Thyroid gland (tissue), 4 donors: ENCODE data around the gene MYADML2. TPM values are rescaled to one million over a fixed set of nuclear protein-coding genes. Genes with fewer than 3 reads are reported as not detected.

Source experiments
- DNase-seq, 2 donors: peaks; one replicate each; pipeline ENCODE4 v3.0.0-alpha.2; 2019
- H3K27ac ChIP-seq, 3 donors: fragments of 200-600 bp; sonication (generic); 1 replicate in 2 of 3; 2 replicates in 1 of 3; pipeline ENCODE4 v1.5.1; 2016 to 2019; ENCODE audit warnings: mild to moderate bottlenecking in 1 of 3, moderate library complexity in 1 of 3
- H3K27me3 ChIP-seq: fragments of 200-600 bp; sonication (generic); one replicate; pipeline ENCODE4 v1.5.1; 2019
- H3K36me3 ChIP-seq, 2 donors: fragments of 200-600 bp; sonication (generic); one replicate each; pipeline ENCODE4 v1.5.1; 2016 to 2019
- H3K4me1 ChIP-seq, 2 donors: fragments of 200-600 bp; sonication (generic); one replicate each; pipeline ENCODE4 v1.5.1; 2017 to 2019
- H3K4me3 ChIP-seq, 3 donors: fragments of 200-600 bp; sonication (generic); replicated peaks in 1 of 3; 1 replicate in 2 of 3; 2 replicates in 1 of 3; pipeline ENCODE4 v1.5.1; 2016; ENCODE audit warnings: mild to moderate bottlenecking in 1 of 3
- H3K9me3 ChIP-seq: fragments of 200-600 bp; sonication (generic); one replicate; pipeline ENCODE4 v1.5.1; 2017
- CTCF ChIP-seq, 6 experiments: fragments of 200-600 bp in 3 of 6; fragments of 450-650 bp in 3 of 6; sonication (generic) in 3 of 6; IDR thresholded peaks; one replicate each; pipeline ENCODE4 v1.5.1; 2016 to 2019; ENCODE audit warnings: antibody characterized with exemption in 6 of 6, mild to moderate bottlenecking in 2 of 6, inconsistent platforms in 1 of 6, moderate library complexity in 1 of 6
- POLR2A ChIP-seq, 2 donors: fragments of 450-650 bp; IDR thresholded peaks; one replicate each; pipeline ENCODE4 v1.6.1; 2017; ENCODE audit warnings: antibody characterized with exemption in 2 of 2, mild to moderate bottlenecking in 2 of 2, moderate library complexity in 1 of 2
- WGBS, 2 donors: methylation state at CpG; one replicate each; pipeline ENCODE4 v1.1.5; 2017; 5-methylcytosine and 5-hydroxymethylcytosine counted together
- intact Hi-C: fragments of 100-400 bp; cut with DNase I; formaldehyde crosslinking; loops from one replicate; pipeline ENCODE4 v1.15.1; 2023
- total RNA-seq, 4 donors: library from RNA; depleted of rRNA; stranded (reverse); fragments of >200 nt; gene quantifications; one replicate each; pipeline ENCODE4 v1.2.3, GENCODE V29; 2016

Gene MYADML2
- total RNA-seq, 4 donors from 2014 or later = not detected

- 48 to 52% methylated on average over 11 of the region's 12 CpGs for WGBS, 2 donors
- Histone ChIP-seq H3K9me3 (no peaks in the 10 kb centered on the region), H3K4me3 (no peak overlapping the region), H3K4me1 (peaks cover 0 to 4% of the 10 kb centered on the region in 2 donors), H3K27me3 (no peaks in the 10 kb centered on the region), H3K27ac (no peak overlapping the region), H3K36me3 (no peaks in the 10 kb centered on the region)
- intact Hi-C loops = no loop called here
- no peak for DNase-seq
- TF ChIP-seq POLR2A (IDR thresholded peaks at IDR 0.05) = no peak
- no peak for TF ChIP-seq CTCF (IDR thresholded peaks at IDR 0.05)
Measured at GRCh38 chr17:81942167-81942553, 4.9 kb downstream of the MYADML2 start.

GRCh38 chr17:81941484-81942166, 5.4 kb downstream of the MYADML2 start:
- Histone ChIP-seq H3K4me1 (peaks cover 0 to 10% of the 10 kb centered on the region in 2 donors), H3K4me3 (no peak overlapping the region), H3K36me3 (no peaks in the 10 kb centered on the region), H3K27ac (no peak overlapping the region), H3K27me3 (no peaks in the 10 kb centered on the region), H3K9me3 (no peaks in the 10 kb centered on the region)
- no peak for TF ChIP-seq CTCF (IDR thresholded peaks at IDR 0.05)
- no peak for TF ChIP-seq POLR2A (IDR thresholded peaks at IDR 0.05)
- intact Hi-C loops = no loop called here
- WGBS, 2 donors = 27 to 58% methylated on average over 10 to 22 of the region's 30 CpGs
- no peak for DNase-seq

GRCh38 chr17:81940538-81941483, 6.2 kb downstream of the MYADML2 start:
- H3K27me3 ChIP-seq = no peaks in the 10 kb centered on the region
- H3K4me3 ChIP-seq = no peak overlapping the region
- no peaks in the 10 kb centered on the region for H3K9me3 ChIP-seq
- no peak for DNase-seq
- H3K4me1 ChIP-seq = peaks cover 0 to 11% of the 10 kb centered on the region in 2 donors
- TF ChIP-seq CTCF (IDR thresholded peaks at IDR 0.05) = no peak
- intact Hi-C loops = no loop called here
- no peak overlapping the region for H3K27ac ChIP-seq
- no peaks in the 10 kb centered on the region for H3K36me3 ChIP-seq
- WGBS, 2 donors = 88 to 92% methylated on average over 24 to 44 of the region's 56 CpGs

- H3K4me3 ChIP-seq = no peak overlapping the region
- DNase-seq = peak; percentile 18 to 25
- H3K27ac ChIP-seq = no peak overlapping the region
Measured at GRCh38 chr17:81939881-81940385, 7.1 kb downstream of the MYADML2 start.

More at GRCh38 chr17:81939881-81940385, 7.1 kb downstream of the MYADML2 start:
- intact Hi-C loops = no loop called here
- H3K36me3 ChIP-seq = no peaks in the 10 kb centered on the region
- TF ChIP-seq POLR2A (IDR thresholded peaks at IDR 0.05) = no peak
- no peak for TF ChIP-seq CTCF (IDR thresholded peaks at IDR 0.05)
- H3K9me3 ChIP-seq = no peaks in the 10 kb centered on the region
- peaks cover 0 to 11% of the 10 kb centered on the region in 2 donors for H3K4me1 ChIP-seq
- 55 to 67% methylated on average over 3 to 21 of the region's 21 CpGs for WGBS, 2 donors
- H3K27me3 ChIP-seq = no peaks in the 10 kb centered on the region
